GM23338 (cell line): ENCODE data around the gene ERBB4. TPM values are rescaled to one million over a fixed set of nuclear protein-coding genes. Genes with fewer than 3 reads are reported as not detected.

Source experiments
- ATAC-seq: fragments of 200-7000 bp; cut with Tn5 transposase; 3 replicates; pipeline ENCODE4 v1.9.1; 2020
- DNase-seq: peaks from one replicate; pipeline ENCODE4 v3.0.0-alpha.2; 2015; ENCODE audit warnings: low spot score
- H2AFZ ChIP-seq: fragments of 200-600 bp; sonication (generic); 2 replicates; pipeline ENCODE4 v1.8.0; 2016; ENCODE audit warnings: antibody characterized with exemption, mild to moderate bottlenecking, moderate library complexity
- H3F3A ChIP-seq: fragments of 200-600 bp; sonication (generic); replicated peaks from 2 replicates; pipeline ENCODE4 v1.8.0; 2017; ENCODE audit warnings: antibody characterized with exemption, mixed run types, low read depth
- H3K27ac ChIP-seq: fragments of 200-600 bp; sonication (generic); 2 replicates; pipeline ENCODE4 v1.6.1; 2016; ENCODE audit warnings: low read depth
- H3K27me3 ChIP-seq: fragments of 200-600 bp; sonication (generic); 2 replicates; pipeline ENCODE4 v1.8.0; 2016; ENCODE audit warnings: mild to moderate bottlenecking, mixed run types, moderate library complexity; ENCODE audit not compliant: insufficient read depth
- H3K36me3 ChIP-seq: fragments of 200-600 bp; sonication (generic); 2 replicates; pipeline ENCODE4 v1.8.0; 2016; ENCODE audit warnings: mild to moderate bottlenecking; ENCODE audit not compliant: insufficient read depth
- H3K4me1 ChIP-seq: fragments of 200-600 bp; sonication (generic); 2 replicates; pipeline ENCODE4 v1.8.0; 2016; ENCODE audit warnings: mild to moderate bottlenecking, moderate library complexity; ENCODE audit not compliant: insufficient read depth
- H3K4me2 ChIP-seq: fragments of 200-600 bp; sonication (generic); 2 replicates; pipeline ENCODE4 v1.7.1; 2017; ENCODE audit warnings: mixed run types
- H3K4me3 ChIP-seq: fragments of 200-600 bp; sonication (generic); 2 replicates; pipeline ENCODE4 v1.6.1; 2016; ENCODE audit warnings: mixed run types
- H3K79me2 ChIP-seq: fragments of 200-600 bp; sonication (generic); replicated peaks from 2 replicates; pipeline ENCODE4 v1.8.0; 2017; ENCODE audit warnings: mild to moderate bottlenecking; ENCODE audit not compliant: insufficient read depth
- H3K9me2 ChIP-seq: fragments of 200-600 bp; sonication (generic); 2 replicates; pipeline ENCODE4 v1.8.0; 2017; ENCODE audit not compliant: insufficient read depth
- H4K20me1 ChIP-seq: fragments of 200-600 bp; sonication (generic); replicated peaks from 2 replicates; pipeline ENCODE4 v1.8.0; 2017; ENCODE audit warnings: mild to moderate bottlenecking; ENCODE audit not compliant: insufficient read depth
- H3K27ac Mint-ChIP-seq: 2 replicates; pipeline ENCODE4 v1.8.0; 2020; ENCODE audit warnings: inconsistent platforms, mild to moderate bottlenecking, moderate library complexity, mixed read lengths
- H3K27me3 Mint-ChIP-seq: 3 replicates; pipeline ENCODE4 v1.8.0; 2022; ENCODE audit warnings: low read depth, mild to moderate bottlenecking, moderate library complexity, mixed read lengths, inconsistent platforms; ENCODE audit not compliant: insufficient read depth, poor library complexity
- H3K36me3 Mint-ChIP-seq: 3 replicates; pipeline ENCODE4 v1.8.0; 2021; ENCODE audit warnings: low read depth, mild to moderate bottlenecking, inconsistent platforms, moderate library complexity, mixed read lengths
- H3K4me1 Mint-ChIP-seq: 3 replicates; pipeline ENCODE4 v1.8.0; 2020; ENCODE audit warnings: mild to moderate bottlenecking, inconsistent platforms, mixed read lengths
- H3K4me3 Mint-ChIP-seq: 3 replicates; pipeline ENCODE4 v1.8.0; 2021; ENCODE audit warnings: moderate library complexity, mild to moderate bottlenecking, inconsistent platforms, mixed read lengths
- H3K9me3 Mint-ChIP-seq: 3 replicates; pipeline ENCODE4 v1.8.0; 2020; ENCODE audit warnings: moderate library complexity, mild to moderate bottlenecking, inconsistent platforms, mixed read lengths
- CREB1 ChIP-seq: fragments of 250-450 bp; sonication (Bioruptor Pico); IDR thresholded peaks from 2 replicates; pipeline ENCODE4 v1.5.0; 2020; ENCODE audit warnings: low read depth, mild to moderate bottlenecking, moderate library complexity
- CTCF ChIP-seq, 2 experiments: fragments of 200-600 bp in 1 of 2; sonication (generic) in 1 of 2; conservative IDR thresholded peaks; 2 replicates each; pipeline versions ENCODE4 v1.5.1 to v1.6.1; 2016 to 2017; ENCODE audit warnings: antibody characterized with exemption in 2 of 2, low read depth in 2 of 2, mild to moderate bottlenecking in 2 of 2, moderate library complexity in 1 of 2
- ETS1 ChIP-seq: IDR thresholded peaks from 2 replicates; pipeline ENCODE4 v1.6.1; 2016; ENCODE audit warnings: antibody characterized with exemption
- EZH2 ChIP-seq: fragments of 200-600 bp; sonication (generic); IDR thresholded peaks from one replicate; pipeline ENCODE4 v1.8.0; 2017; ENCODE audit warnings: antibody characterized with exemption, mild to moderate bottlenecking, low read depth; ENCODE audit not compliant: unreplicated experiment
- EZH2phosphoT487 ChIP-seq: fragments of 200-600 bp; sonication (generic); IDR thresholded peaks from one replicate; pipeline ENCODE4 v1.8.1; 2018; ENCODE audit warnings: antibody characterized with exemption; ENCODE audit not compliant: unreplicated experiment
- JUNB ChIP-seq: IDR thresholded peaks from one replicate; pipeline ENCODE4 v1.6.1; 2016; ENCODE audit warnings: antibody characterized with exemption; ENCODE audit not compliant: unreplicated experiment
- NANOG ChIP-seq: IDR thresholded peaks from 2 replicates; pipeline ENCODE4 v1.6.1; 2016; ENCODE audit warnings: antibody characterized with exemption, borderline replicate concordance
- POLR2AphosphoS5 ChIP-seq: IDR thresholded peaks from 2 replicates; pipeline ENCODE4 v1.6.1; 2016; ENCODE audit warnings: antibody characterized with exemption, low read depth
- STAT1 ChIP-seq: IDR thresholded peaks from one replicate; pipeline ENCODE4 v1.6.1; 2016; ENCODE audit warnings: antibody characterized with exemption; ENCODE audit not compliant: unreplicated experiment
- ZNF114 ChIP-seq: fragments of 250-450 bp; sonication (Bioruptor Pico); IDR thresholded peaks from 2 replicates; pipeline ENCODE4 v1.5.0; 2020; ENCODE audit warnings: mild to moderate bottlenecking, moderate library complexity
- ZNF331 ChIP-seq: fragments of 250-450 bp; sonication (Bioruptor Pico); IDR thresholded peaks from 2 replicates; pipeline ENCODE4 v1.5.0; 2020; ENCODE audit warnings: low read depth, mild to moderate bottlenecking, moderate library complexity
- ZNF462 ChIP-seq: fragments of 250-450 bp; sonication (Bioruptor Pico); IDR thresholded peaks from 2 replicates; pipeline ENCODE4 v1.5.0; 2020; ENCODE audit warnings: mild to moderate bottlenecking, moderate library complexity
- polyA plus RNA-seq: library from polyadenylated mRNA; unstranded; fragments of >200 nt; fragmentation: Nextera tagmentation; extraction: Ambion mirVana; gene quantifications from 2 replicates; pipeline ENCODE4 v1.2.1, GENCODE V29; 2016
- total RNA-seq: library from RNA; depleted of rRNA; stranded (reverse); fragments of >200 nt; shearing (Covaris generic); gene quantifications from 2 replicates; pipeline ENCODE4 v1.2.3, GENCODE V29; 2014
- TF ChIP-seq, protein P1 (sequence below): IDR thresholded peaks from one replicate; pipeline ENCODE4 v1.6.1; 2018; ENCODE audit warnings: antibody characterized with exemption; ENCODE audit not compliant: unreplicated experiment

Gene ERBB4
- total and polyA plus RNA-seq, 2 experiments from 2014 or later: 0.73 to 1.1 TPM

DNA sequence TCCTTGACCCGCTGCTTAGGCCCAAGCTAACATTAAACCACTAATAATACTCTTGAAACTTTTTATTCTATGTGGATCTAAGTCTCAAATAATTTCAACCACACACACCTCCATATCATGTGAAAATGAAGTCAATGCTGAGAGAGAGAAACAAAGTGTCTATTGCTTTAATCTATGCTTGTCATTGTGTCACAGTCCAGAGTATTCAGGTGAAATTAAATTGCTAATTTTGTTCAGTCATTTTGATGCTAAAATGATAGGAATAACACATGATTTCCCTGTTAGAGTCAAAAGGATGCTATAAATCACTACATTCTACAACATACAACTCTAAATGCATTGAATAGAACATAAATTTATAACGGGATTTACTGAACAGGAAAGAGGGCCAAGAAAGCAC lies 195.4 kb downstream of the ERBB4 start:
- Histone ChIP-seq H3K4me1 (no peaks in the 10 kb centered on the region), H3K79me2 (no peaks in the 10 kb centered on the region), H3K27ac (no peak overlapping the region), H2AFZ (no peak overlapping the region), H3K9me2 (no peaks in the 10 kb centered on the region), H3K27me3 (no peaks in the 10 kb centered on the region), H3K4me3 (no peak overlapping the region), H3K36me3 (no peaks in the 10 kb centered on the region), H3K4me2 (no peak overlapping the region), H4K20me1 (no peaks in the 10 kb centered on the region), H3F3A (no peaks in the 10 kb centered on the region)
- Mint-ChIP-seq H3K4me1 (peaks cover 1% of the 10 kb centered on the region; the same call in 1 of the 3 replicates), H3K27me3 (peaks cover 3% of the 10 kb centered on the region), H3K36me3 (no peaks in the 10 kb centered on the region), H3K4me3 (no peak overlapping the region), H3K9me3 (peaks cover 6% of the 10 kb centered on the region; the same call in 2 of the 3 replicates), H3K27ac (no peak overlapping the region)
- TF ChIP-seq ETS1: no peak
- no peak for TF ChIP-seq ZNF114 (CRISPR knock-in tag)
- TF ChIP-seq EZH2: no peak
- TF ChIP-seq CREB1 (CRISPR knock-in tag): no peak
- TF ChIP-seq CTCF (conservative IDR thresholded peaks at IDR 0.05; ENCODE audit: low read depth in 2 of 2): no peak
- no peak for TF ChIP-seq POLR2AphosphoS5
- TF ChIP-seq NANOG: no peak
- no peak for TF ChIP-seq JUNB
- TF ChIP-seq ZNF462 (CRISPR knock-in tag): no peak
- no peak for TF ChIP-seq STAT1
- TF ChIP-seq, protein P1, sequence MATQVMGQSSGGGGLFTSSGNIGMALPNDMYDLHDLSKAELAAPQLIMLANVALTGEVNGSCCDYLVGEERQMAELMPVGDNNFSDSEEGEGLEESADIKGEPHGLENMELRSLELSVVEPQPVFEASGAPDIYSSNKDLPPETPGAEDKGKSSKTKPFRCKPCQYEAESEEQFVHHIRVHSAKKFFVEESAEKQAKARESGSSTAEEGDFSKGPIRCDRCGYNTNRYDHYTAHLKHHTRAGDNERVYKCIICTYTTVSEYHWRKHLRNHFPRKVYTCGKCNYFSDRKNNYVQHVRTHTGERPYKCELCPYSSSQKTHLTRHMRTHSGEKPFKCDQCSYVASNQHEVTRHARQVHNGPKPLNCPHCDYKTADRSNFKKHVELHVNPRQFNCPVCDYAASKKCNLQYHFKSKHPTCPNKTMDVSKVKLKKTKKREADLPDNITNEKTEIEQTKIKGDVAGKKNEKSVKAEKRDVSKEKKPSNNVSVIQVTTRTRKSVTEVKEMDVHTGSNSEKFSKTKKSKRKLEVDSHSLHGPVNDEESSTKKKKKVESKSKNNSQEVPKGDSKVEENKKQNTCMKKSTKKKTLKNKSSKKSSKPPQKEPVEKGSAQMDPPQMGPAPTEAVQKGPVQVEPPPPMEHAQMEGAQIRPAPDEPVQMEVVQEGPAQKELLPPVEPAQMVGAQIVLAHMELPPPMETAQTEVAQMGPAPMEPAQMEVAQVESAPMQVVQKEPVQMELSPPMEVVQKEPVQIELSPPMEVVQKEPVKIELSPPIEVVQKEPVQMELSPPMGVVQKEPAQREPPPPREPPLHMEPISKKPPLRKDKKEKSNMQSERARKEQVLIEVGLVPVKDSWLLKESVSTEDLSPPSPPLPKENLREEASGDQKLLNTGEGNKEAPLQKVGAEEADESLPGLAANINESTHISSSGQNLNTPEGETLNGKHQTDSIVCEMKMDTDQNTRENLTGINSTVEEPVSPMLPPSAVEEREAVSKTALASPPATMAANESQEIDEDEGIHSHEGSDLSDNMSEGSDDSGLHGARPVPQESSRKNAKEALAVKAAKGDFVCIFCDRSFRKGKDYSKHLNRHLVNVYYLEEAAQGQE: no peak
- no peak for TF ChIP-seq EZH2phosphoT487
- no peak for TF ChIP-seq ZNF331
- ATAC-seq (no peak), DNase-seq (no peak)
